Keratinocyte (primary cell): Measurements from ENCODE around the gene CGREF1. TPM values are rescaled to one million over a fixed set of nuclear protein-coding genes. Genes with fewer than 3 reads are reported as not detected.
A peak's percentile ranks its signal among the peaks of the same experiment; 100 is the strongest.

Experiments used
- DNase-seq: peaks from one replicate; pipeline ENCODE4 v3.0.0-alpha.2; 2011; ENCODE audit warnings: low read depth, missing footprints, low spot score
- FAIRE-seq: peaks from 2 replicates; lab custom pipeline; 2011; peaks lifted over from hg19 to GRCh38; lab: Jason Lieb, UNC
- H2AFZ ChIP-seq: 2 replicates; pipeline ENCODE4 v1.6.0; 2012; ENCODE audit warnings: low read length, control low read depth, inconsistent platforms; ENCODE audit not compliant: control insufficient read depth
- H3K27ac ChIP-seq: 2 replicates; pipeline ENCODE4 v1.5.1; 2011; ENCODE audit warnings: low read length; ENCODE audit not compliant: control insufficient read depth, insufficient read depth
- H3K27me3 ChIP-seq: 3 replicates; pipeline ENCODE4 v1.6.0; 2011; ENCODE audit warnings: low read length; ENCODE audit not compliant: control insufficient read depth, insufficient read depth; ENCODE audit errors: extremely low read depth
- H3K36me3 ChIP-seq, 2 experiments: 2 replicates in 1 of 2; 3 replicates in 1 of 2; pipeline ENCODE4 v1.5.1; 2011; ENCODE audit warnings: low read length in 2 of 2, mild to moderate bottlenecking in 1 of 2; ENCODE audit not compliant: control insufficient read depth in 2 of 2, insufficient read depth in 2 of 2; ENCODE audit errors: extremely low read depth in 1 of 2
- H3K4me1 ChIP-seq: 3 replicates; pipeline ENCODE4 v1.5.1; 2011; ENCODE audit warnings: low read length; ENCODE audit not compliant: control insufficient read depth, insufficient read depth; ENCODE audit errors: extremely low read depth
- H3K4me2 ChIP-seq: 3 replicates; pipeline ENCODE4 v1.6.0; 2011; ENCODE audit warnings: low read depth, low read length; ENCODE audit not compliant: control insufficient read depth, insufficient read depth; ENCODE audit errors: extremely low read depth
- H3K4me3 ChIP-seq, 3 experiments: fragments of 200-600 bp in 1 of 3; sonication (generic) in 1 of 3; 2 replicates in 2 of 3; 3 replicates in 1 of 3; pipeline ENCODE4 v1.5.1; 2011 to 2016; ENCODE audit warnings: low read length in 3 of 3, mild to moderate bottlenecking in 3 of 3, control low read depth in 2 of 3, inconsistent platforms in 1 of 3, low read depth in 1 of 3, mixed read lengths in 1 of 3, mixed run types in 1 of 3, moderate library complexity in 1 of 3; ENCODE audit not compliant: control insufficient read depth in 2 of 3, insufficient read depth in 2 of 3; ENCODE audit errors: extremely low read depth in 1 of 3
- H3K79me2 ChIP-seq: 2 replicates; pipeline ENCODE4 v1.6.0; 2012; ENCODE audit warnings: low read length; ENCODE audit not compliant: control insufficient read depth, insufficient read depth
- H3K9ac ChIP-seq: 3 replicates; pipeline ENCODE4 v1.6.0; 2011; ENCODE audit warnings: low read length; ENCODE audit not compliant: control insufficient read depth, insufficient read depth; ENCODE audit errors: extremely low read depth
- H3K9me1 ChIP-seq: 3 replicates; pipeline ENCODE4 v1.6.0; 2011; ENCODE audit warnings: low read length; ENCODE audit not compliant: control insufficient read depth, insufficient read depth; ENCODE audit errors: extremely low read depth
- H3K9me3 ChIP-seq: 2 replicates; pipeline ENCODE4 v1.5.1; 2012; ENCODE audit warnings: low read depth, low read length; ENCODE audit not compliant: control insufficient read depth
- H4K20me1 ChIP-seq: 3 replicates; pipeline ENCODE4 v1.6.0; 2011; ENCODE audit warnings: low read length; ENCODE audit not compliant: control insufficient read depth, insufficient read depth; ENCODE audit errors: extremely low read depth
- CTCF ChIP-seq, 3 experiments: IDR thresholded peaks in 1 of 3; conservative IDR thresholded peaks in 1 of 3; optimal IDR thresholded peaks in 1 of 3; 2 replicates in 2 of 3; 3 replicates in 1 of 3; pipeline versions ENCODE3 to v1.5.1; 2011; ENCODE audit warnings: low read length in 3 of 3, mild to moderate bottlenecking in 3 of 3, moderate library complexity in 2 of 3, control low read depth in 1 of 3, inconsistent platforms in 1 of 3; ENCODE audit not compliant: insufficient read depth in 2 of 3; ENCODE audit errors: extremely low read depth in 1 of 3
- EZH2 ChIP-seq: IDR thresholded peaks from one replicate; pipeline ENCODE4 v1.6.1; 2012; ENCODE audit warnings: inconsistent platforms, mild to moderate bottlenecking, low read length, moderate library complexity
- dilution Hi-C: fragments of 300-500 bp; cut with MboI; formaldehyde crosslinking; loops from one replicate; pipeline ENCODE4 v1.7.0; 2020; ENCODE audit warnings: low sequenced_read_pairs; ENCODE audit not compliant: extremely low pct_ligation_motif_present
- polyA plus RNA-seq, 5 experiments: library from polyadenylated mRNA; depleted of rRNA in 3 of 5; stranded (reverse) in 3 of 5; stranded (forward) in 1 of 5; unstranded in 1 of 5; fragments of >200 nt; gene quantifications; 1 replicate in 1 of 5; 2 replicates in 3 of 5; 3 replicates in 1 of 5; pipeline versions ENCODE4 v1.2.1 to v1.2.3, GENCODE V29; 2011 to 2012; ENCODE audit warnings: missing spikeins in 2 of 5, low read depth in 1 of 5, low replicate concordance in 1 of 5

Gene CGREF1
- polyA plus RNA-seq, 1 donor (not counting 4 experiments of a cell fraction or from before 2014, with no cell fraction given), result 1.3 TPM

GRCh38 chr2:27050996-27051901 lies 67.7 kb downstream of the CGREF1 start, which contains the start of gene AGBL5:
TSS of gene AGBL5 (plus strand) at chr2:27051668. CDS start at chr2:27052959, 1,291 bp downstream.
- FAIRE-seq, result no peak

More at GRCh38 chr2:27050996-27051901, 67.7 kb downstream of the CGREF1 start, which contains the start of gene AGBL5:
- H3K27me3 ChIP-seq, result no peaks in the 10 kb centered on the region
- no peaks in the 10 kb centered on the region for H3K79me2 ChIP-seq
- H3K4me1 ChIP-seq, result peaks cover 9% of the 10 kb centered on the region
- no peaks in the 10 kb centered on the region for H3K9me1 ChIP-seq
- H3K9me3 ChIP-seq, result no peaks in the 10 kb centered on the region
- peak within 1 kb of the TSS; percentile 87 to 94 (median 88) for H3K4me3 ChIP-seq
- peak within 1 kb of the TSS; percentile 92 for H2AFZ ChIP-seq
- peak; percentile 53 for DNase-seq
- peak within 1 kb of the TSS; percentile 77 for H3K9ac ChIP-seq
- dilution Hi-C loops, result no loop called here
- TF ChIP-seq EZH2 (no peak), CTCF (optimal IDR thresholded peaks at IDR 0.05 in 1 of 3, IDR thresholded peaks at IDR 0.05 in 1 of 3, conservative IDR thresholded peaks at IDR 0.05 in 1 of 3; ENCODE audit: extremely low read depth in 1 of 3, insufficient read depth in 2 of 3, low read length in 3 of 3) (no peak)
- peaks cover 5 to 15% of the 10 kb centered on the region in 2 experiments for H3K36me3 ChIP-seq
- peak within 1 kb of the TSS; percentile 98 for H3K4me2 ChIP-seq
- H4K20me1 ChIP-seq, result no peaks in the 10 kb centered on the region
- peak within 1 kb of the TSS; percentile 77 for H3K27ac ChIP-seq

Other genes with a start within 250 kb of the CGREF1 start
- 12.6 to 16.5 TPM (median 15.0 TPM) in 3 replicates for gene MAPRE3, start 148.5 kb downstream of the CGREF1 start, polyA plus RNA-seq
- gene TMEM214, start 86.2 kb downstream of the CGREF1 start, polyA plus RNA-seq, result 28.7 to 65.8 TPM (median 38.0 TPM) in 3 replicates
- 24.5 to 27.7 TPM (median 25.5 TPM) in 3 replicates for gene AGBL5, start 67.5 kb downstream of the CGREF1 start, polyA plus RNA-seq
- 393 to 636 TPM (median 541 TPM) in 3 replicates for gene OST4, start 47.5 kb downstream of the CGREF1 start, polyA plus RNA-seq
- 0.01 to 0.06 TPM (median 0.03 TPM) in 3 replicates for gene EMILIN1, start 40.5 kb downstream of the CGREF1 start, polyA plus RNA-seq
- gene KHK, start 32.4 kb downstream of the CGREF1 start, polyA plus RNA-seq, result 0.06 to 0.36 TPM (median 0.21 TPM) in 3 replicates
- gene ABHD1, start 4.7 kb upstream of the CGREF1 start, polyA plus RNA-seq, result not detected in 3 replicates
- 48.7 to 51.0 TPM (median 50.9 TPM) in 3 replicates for gene PREB, start 15.5 kb upstream of the CGREF1 start, polyA plus RNA-seq
- not detected in 3 replicates for gene PRR30, start 20.3 kb upstream of the CGREF1 start, polyA plus RNA-seq
- not detected in 3 replicates for gene TCF23, start 29.9 kb upstream of the CGREF1 start, polyA plus RNA-seq
- 154 to 168 TPM (median 156 TPM) in 3 replicates for gene ATRAID, start 92.9 kb upstream of the CGREF1 start, polyA plus RNA-seq
- 55.1 to 72.3 TPM (median 60.4 TPM) in 3 replicates for gene SLC5A6, start 93.1 kb upstream of the CGREF1 start, polyA plus RNA-seq
- gene CAD, start 98.2 kb upstream of the CGREF1 start, polyA plus RNA-seq, result 17.1 to 33.3 TPM (median 21.0 TPM) in 3 replicates
- gene SLC30A3, start 143.9 kb upstream of the CGREF1 start, polyA plus RNA-seq, result not detected in 3 replicates
- not detected in 3 replicates for gene DNAJC5G, start 156.3 kb upstream of the CGREF1 start, polyA plus RNA-seq
- not detected in 3 replicates for gene TRIM54, start 163.3 kb upstream of the CGREF1 start, polyA plus RNA-seq
- gene UCN, start 189.3 kb upstream of the CGREF1 start, polyA plus RNA-seq, result 0.08 to 0.59 TPM (median 0.10 TPM) in 3 replicates
- gene MPV17, start 204.0 kb upstream of the CGREF1 start, polyA plus RNA-seq, result 117 to 162 TPM (median 125 TPM) in 3 replicates
- 44.7 to 53.4 TPM (median 51.3 TPM) in 3 replicates for gene GTF3C2, start 237.6 kb upstream of the CGREF1 start, polyA plus RNA-seq